Parathyroid adenoma (tissue), 2 donors: ENCODE results near the gene VIPR2.

Experiments used
- H2AFZ ChIP-seq: fragments of 300-600 bp; sonication (generic); one replicate; pipeline ENCODE4 v1.7.0; 2017; ENCODE audit warnings: antibody characterized with exemption, mild to moderate bottlenecking
- H3K27ac ChIP-seq: fragments of 300-600 bp; sonication (generic); one replicate; pipeline ENCODE4 v1.7.0; 2017
- H3K27me3 ChIP-seq: fragments of 300-600 bp; sonication (generic); one replicate; pipeline ENCODE4 v1.7.0; 2017; ENCODE audit warnings: low read length; ENCODE audit not compliant: control insufficient read depth, insufficient read depth
- H3K36me3 ChIP-seq: fragments of 300-600 bp; sonication (generic); one replicate; pipeline ENCODE4 v1.7.0; 2017; ENCODE audit warnings: low read length; ENCODE audit not compliant: control insufficient read depth, insufficient read depth
- H3K4me1 ChIP-seq: fragments of 300-600 bp; sonication (generic); one replicate; pipeline ENCODE4 v1.7.0; 2017; ENCODE audit warnings: control low read depth
- H3K4me2 ChIP-seq: fragments of 300-600 bp; sonication (generic); one replicate; pipeline ENCODE4 v1.7.0; 2017; ENCODE audit warnings: low read length
- H3K4me3 ChIP-seq: fragments of 300-600 bp; sonication (generic); one replicate; pipeline ENCODE4 v1.7.0; 2017; ENCODE audit warnings: low read depth, low read length
- H3K79me2 ChIP-seq: fragments of 300-600 bp; sonication (generic); one replicate; pipeline ENCODE4 v1.7.0; 2017; ENCODE audit warnings: control low read depth
- H3K9ac ChIP-seq: fragments of 300-600 bp; sonication (generic); one replicate; pipeline ENCODE4 v1.7.0; 2017; ENCODE audit warnings: mild to moderate bottlenecking
- H3K9me3 ChIP-seq: fragments of 300-600 bp; sonication (generic); one replicate; pipeline ENCODE4 v1.7.0; 2017; ENCODE audit warnings: low read length; ENCODE audit not compliant: control insufficient read depth
- TF ChIP-seq, protein P1 (sequence below): fragments of 300-600 bp; sonication (generic); IDR thresholded peaks from one replicate; pipeline ENCODE4 v1.7.0; 2017; ENCODE audit warnings: antibody characterized with exemption, mild to moderate bottlenecking
- donor health status: primary hyperparathyroidism.

Gene VIPR2

DNA sequence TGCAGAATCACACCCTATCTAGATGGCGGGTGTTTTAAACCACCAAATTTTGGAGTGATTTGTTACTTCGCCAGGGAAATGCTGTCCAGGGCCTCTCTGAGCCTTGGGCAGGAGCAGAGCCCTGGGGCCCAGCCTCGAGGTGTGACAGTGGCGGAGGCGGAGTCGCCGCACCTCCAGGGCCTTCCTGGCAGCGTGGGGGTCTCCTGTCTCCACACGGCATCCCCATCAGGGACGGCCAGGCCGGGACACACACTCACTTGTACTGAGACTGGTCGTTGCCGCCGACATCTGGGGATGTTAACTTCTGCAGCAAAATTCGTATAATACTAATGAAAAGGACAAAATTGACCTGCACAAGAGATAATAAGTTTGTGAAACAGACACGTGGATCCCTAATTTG lies 110.7 kb downstream of the VIPR2 start:
- no peaks in the 10 kb centered on the region for H3K27me3 ChIP-seq
- H3K4me3 ChIP-seq, result no peak overlapping the region
- no peaks in the 10 kb centered on the region for H3K9me3 ChIP-seq
- H3K9ac ChIP-seq, result no peak overlapping the region
- no peaks in the 10 kb centered on the region for H3K4me1 ChIP-seq
- TF ChIP-seq, protein P1, sequence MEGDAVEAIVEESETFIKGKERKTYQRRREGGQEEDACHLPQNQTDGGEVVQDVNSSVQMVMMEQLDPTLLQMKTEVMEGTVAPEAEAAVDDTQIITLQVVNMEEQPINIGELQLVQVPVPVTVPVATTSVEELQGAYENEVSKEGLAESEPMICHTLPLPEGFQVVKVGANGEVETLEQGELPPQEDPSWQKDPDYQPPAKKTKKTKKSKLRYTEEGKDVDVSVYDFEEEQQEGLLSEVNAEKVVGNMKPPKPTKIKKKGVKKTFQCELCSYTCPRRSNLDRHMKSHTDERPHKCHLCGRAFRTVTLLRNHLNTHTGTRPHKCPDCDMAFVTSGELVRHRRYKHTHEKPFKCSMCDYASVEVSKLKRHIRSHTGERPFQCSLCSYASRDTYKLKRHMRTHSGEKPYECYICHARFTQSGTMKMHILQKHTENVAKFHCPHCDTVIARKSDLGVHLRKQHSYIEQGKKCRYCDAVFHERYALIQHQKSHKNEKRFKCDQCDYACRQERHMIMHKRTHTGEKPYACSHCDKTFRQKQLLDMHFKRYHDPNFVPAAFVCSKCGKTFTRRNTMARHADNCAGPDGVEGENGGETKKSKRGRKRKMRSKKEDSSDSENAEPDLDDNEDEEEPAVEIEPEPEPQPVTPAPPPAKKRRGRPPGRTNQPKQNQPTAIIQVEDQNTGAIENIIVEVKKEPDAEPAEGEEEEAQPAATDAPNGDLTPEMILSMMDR, result no peak
- H3K27ac ChIP-seq, result no peak overlapping the region
- H2AFZ ChIP-seq, result no peak overlapping the region
- H3K79me2 ChIP-seq, result no peaks in the 10 kb centered on the region
- no peaks in the 10 kb centered on the region for H3K36me3 ChIP-seq
- H3K4me2 ChIP-seq, result no peak overlapping the region

DNA sequence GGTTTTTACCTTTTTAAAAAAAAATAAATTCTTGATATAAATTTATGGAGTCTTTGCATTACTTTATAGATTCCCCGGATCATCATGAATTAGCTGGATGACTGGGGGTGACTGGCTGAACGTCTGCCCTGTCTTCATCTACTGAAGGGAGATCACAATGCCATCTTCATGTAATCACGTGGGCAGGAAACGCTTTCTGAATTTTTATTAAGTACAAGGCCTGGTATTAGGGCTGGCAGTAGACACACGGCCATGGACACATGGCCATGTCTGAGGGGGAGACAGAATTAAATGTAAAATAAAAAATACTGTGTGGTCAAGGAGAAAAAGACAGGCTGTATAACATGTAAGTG lies 111.2 kb downstream of the VIPR2 start:
- H3K9ac ChIP-seq, result no peak overlapping the region
- no peaks in the 10 kb centered on the region for H3K27me3 ChIP-seq
- no peaks in the 10 kb centered on the region for H3K36me3 ChIP-seq
- no peaks in the 10 kb centered on the region for H3K9me3 ChIP-seq
- H3K4me2 ChIP-seq, result no peak overlapping the region
- H2AFZ ChIP-seq, result no peak overlapping the region
- H3K4me1 ChIP-seq, result no peaks in the 10 kb centered on the region
- H3K27ac ChIP-seq, result no peak overlapping the region
- H3K79me2 ChIP-seq, result no peaks in the 10 kb centered on the region
- no peak overlapping the region for H3K4me3 ChIP-seq
- TF ChIP-seq, protein P1, result no peak

DNA sequence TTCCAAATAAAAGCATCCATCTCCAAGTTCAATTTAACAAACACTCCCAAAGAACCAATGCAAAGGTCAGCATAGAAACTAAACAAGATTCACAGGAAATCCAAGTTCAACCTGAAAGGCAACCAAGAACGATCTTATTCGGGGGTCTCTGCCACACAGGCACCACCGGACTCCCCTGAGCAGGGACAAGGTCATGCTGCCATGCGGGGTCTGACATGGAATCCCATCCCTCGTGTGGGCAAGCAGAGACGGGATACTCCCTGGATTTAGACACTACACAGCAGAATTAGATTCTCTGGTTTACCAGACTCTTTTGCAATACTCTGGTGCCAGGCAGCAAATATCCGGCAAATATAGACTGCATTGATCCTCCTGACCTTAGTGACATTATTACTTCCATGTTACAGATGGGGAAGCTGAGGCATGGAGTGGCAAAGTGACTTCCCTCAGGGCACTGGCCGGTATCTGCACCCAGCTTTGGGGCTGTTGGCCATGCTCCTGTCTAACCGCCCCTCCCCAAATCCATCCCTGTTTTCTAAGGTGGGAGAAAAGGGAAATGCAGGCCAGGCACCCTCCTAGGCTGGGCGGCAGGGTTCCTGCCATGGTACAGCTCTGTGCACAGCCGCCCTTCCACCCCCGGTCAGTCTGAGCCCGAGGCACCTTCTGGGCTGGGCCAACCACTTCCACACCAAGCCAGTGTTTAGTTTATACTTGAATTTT lies 111.8 kb downstream of the VIPR2 start:
- no peaks in the 10 kb centered on the region for H3K27me3 ChIP-seq
- no peak overlapping the region for H3K9ac ChIP-seq
- TF ChIP-seq, protein P1, result no peak
- H3K79me2 ChIP-seq, result no peaks in the 10 kb centered on the region
- no peak overlapping the region for H3K4me3 ChIP-seq
- H3K36me3 ChIP-seq, result no peaks in the 10 kb centered on the region
- H3K9me3 ChIP-seq, result no peaks in the 10 kb centered on the region
- H2AFZ ChIP-seq, result no peak overlapping the region
- H3K4me1 ChIP-seq, result no peaks in the 10 kb centered on the region
- H3K27ac ChIP-seq, result no peak overlapping the region
- H3K4me2 ChIP-seq, result no peak overlapping the region

DNA sequence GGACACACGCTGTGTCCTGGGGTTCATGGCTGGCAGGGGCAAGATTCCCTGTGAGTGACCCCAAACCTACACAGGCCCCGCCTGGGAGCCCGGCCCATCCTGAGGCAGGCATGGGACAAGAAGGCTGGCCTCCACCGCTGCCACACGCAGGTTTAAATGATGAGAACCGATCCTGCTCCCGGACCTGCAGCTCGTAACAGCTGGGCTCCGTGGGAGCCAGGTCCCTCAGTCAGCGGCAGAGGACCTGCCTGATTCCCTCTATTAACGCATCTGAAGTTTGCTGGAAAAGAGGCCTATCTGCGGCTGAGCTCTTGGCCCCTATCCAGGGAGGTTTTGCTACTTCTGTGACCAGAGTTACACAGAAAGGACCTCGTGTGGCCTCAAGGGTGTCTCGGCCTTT lies 112.3 kb downstream of the VIPR2 start:
- no peaks in the 10 kb centered on the region for H3K4me1 ChIP-seq
- H3K36me3 ChIP-seq, result no peaks in the 10 kb centered on the region
- no peaks in the 10 kb centered on the region for H3K27me3 ChIP-seq
- H2AFZ ChIP-seq, result no peak overlapping the region
- H3K4me2 ChIP-seq, result no peak overlapping the region
- H3K79me2 ChIP-seq, result no peaks in the 10 kb centered on the region
- no peaks in the 10 kb centered on the region for H3K9me3 ChIP-seq
- H3K27ac ChIP-seq, result no peak overlapping the region
- TF ChIP-seq, protein P1, result no peak
- H3K9ac ChIP-seq, result no peak overlapping the region
- H3K4me3 ChIP-seq, result no peak overlapping the region

DNA sequence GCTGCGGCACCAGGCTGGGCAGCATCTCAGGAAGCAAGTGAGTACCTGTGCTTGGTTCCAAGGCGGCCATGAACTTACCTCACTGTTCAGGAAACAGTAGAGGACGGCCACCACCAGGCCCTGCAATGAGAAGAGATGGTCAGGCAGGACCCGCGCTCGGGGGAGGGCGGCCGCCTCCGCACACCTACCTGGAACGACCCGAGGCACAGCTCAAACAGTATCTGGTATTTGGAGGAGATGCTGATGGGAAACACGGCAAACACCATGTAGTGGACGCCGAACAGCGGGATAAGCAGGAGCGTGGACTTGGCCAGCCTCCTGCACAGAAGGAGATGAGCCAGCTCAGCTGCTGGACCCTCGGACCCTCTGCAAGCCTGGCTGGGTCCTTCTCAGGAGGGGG lies 112.9 kb downstream of the VIPR2 start:
- H3K79me2 ChIP-seq, result no peaks in the 10 kb centered on the region
- no peaks in the 10 kb centered on the region for H3K4me1 ChIP-seq
- TF ChIP-seq, protein P1, result no peak
- no peaks in the 10 kb centered on the region for H3K27me3 ChIP-seq
- no peak overlapping the region for H3K4me3 ChIP-seq
- no peaks in the 10 kb centered on the region for H3K36me3 ChIP-seq
- no peak overlapping the region for H3K4me2 ChIP-seq
- H3K27ac ChIP-seq, result no peak overlapping the region
- H3K9ac ChIP-seq, result no peak overlapping the region
- H2AFZ ChIP-seq, result no peak overlapping the region
- no peaks in the 10 kb centered on the region for H3K9me3 ChIP-seq
